Liver (tissue), 9 donors: ENCODE measurements around the gene IQSEC3. TPM values are rescaled to one million over a fixed set of nuclear protein-coding genes. Genes with fewer than 3 reads are reported as not detected.

Source experiments
- DNase-seq: peaks from one replicate; pipeline ENCODE4 v3.0.0-alpha.2; 2017; ENCODE audit warnings: low spot score
- H3K27ac ChIP-seq, 2 donors: one replicate each; pipeline ENCODE4 v1.7.0; 2013; ENCODE audit warnings: inconsistent platforms in 2 of 2, low read length in 2 of 2, control low read depth in 1 of 2, low read depth in 1 of 2, mild to moderate bottlenecking in 1 of 2
- H3K27me3 ChIP-seq, 4 donors: one replicate each; pipeline versions ENCODE4 v1.6.1 to v1.7.0; 2013; ENCODE audit warnings: low read length in 3 of 4, inconsistent platforms in 1 of 4, mild to moderate bottlenecking in 1 of 4, moderate library complexity in 1 of 4; ENCODE audit not compliant: control insufficient read depth in 4 of 4, insufficient read depth in 4 of 4
- H3K36me3 ChIP-seq, 4 donors: one replicate each; pipeline versions ENCODE4 v1.6.1 to v1.7.0; 2013; ENCODE audit warnings: low read length in 3 of 4, mild to moderate bottlenecking in 3 of 4, low read depth in 1 of 4, moderate library complexity in 1 of 4; ENCODE audit not compliant: control insufficient read depth in 4 of 4, insufficient read depth in 3 of 4
- H3K4me1 ChIP-seq, 4 donors: one replicate each; pipeline versions ENCODE4 v1.6.1 to v1.7.0; 2013; ENCODE audit warnings: low read length in 3 of 4, mild to moderate bottlenecking in 3 of 4, moderate library complexity in 1 of 4; ENCODE audit not compliant: control insufficient read depth in 4 of 4, insufficient read depth in 4 of 4
- H3K4me3 ChIP-seq, 3 donors: one replicate each; pipeline versions ENCODE4 v1.6.1 to v1.7.0; 2013; ENCODE audit warnings: low read length in 3 of 3, control low read depth in 1 of 3, low read depth in 1 of 3, mild to moderate bottlenecking in 1 of 3
- H3K9ac ChIP-seq, 2 donors: one replicate each; pipeline ENCODE4 v1.7.0; 2013; ENCODE audit warnings: low read length in 2 of 2, mild to moderate bottlenecking in 2 of 2, moderate library complexity in 2 of 2, control low read depth in 1 of 2, low read depth in 1 of 2
- H3K9me3 ChIP-seq, 4 donors: one replicate each; pipeline versions ENCODE4 v1.6.1 to v1.7.0; 2013; ENCODE audit warnings: low read length in 3 of 4; ENCODE audit not compliant: control insufficient read depth in 4 of 4
- ATF3 ChIP-seq: IDR thresholded peaks from 2 replicates; pipeline ENCODE4 v1.6.1; 2016; ENCODE audit warnings: antibody characterized with exemption
- EGR1 ChIP-seq, 2 donors: IDR thresholded peaks; 2 replicates each; pipeline ENCODE4 v1.6.1; 2016 to 2018; ENCODE audit warnings: antibody characterized with exemption in 2 of 2, low read depth in 2 of 2
- FOXA1 ChIP-seq: IDR thresholded peaks from 2 replicates; pipeline ENCODE4 v1.6.1; 2016; ENCODE audit warnings: antibody characterized with exemption
- FOXA2 ChIP-seq: IDR thresholded peaks from 2 replicates; pipeline ENCODE4 v1.6.1; 2016; ENCODE audit warnings: antibody characterized with exemption
- GABPA ChIP-seq, 2 donors: IDR thresholded peaks in 1 of 2; conservative IDR thresholded peaks in 1 of 2; 2 replicates each; pipeline ENCODE4 v1.6.1; 2016; ENCODE audit warnings: antibody characterized with exemption in 2 of 2, mild to moderate bottlenecking in 1 of 2, moderate library complexity in 1 of 2
- HNF4A ChIP-seq, 2 donors: conservative IDR thresholded peaks; 2 replicates each; pipeline ENCODE4 v1.6.1; 2016; ENCODE audit warnings: antibody characterized with exemption in 2 of 2, mild to moderate bottlenecking in 2 of 2
- RAD21 ChIP-seq, 2 donors: IDR thresholded peaks; 2 replicates each; pipeline ENCODE4 v1.6.1; 2016; ENCODE audit warnings: antibody characterized with exemption in 2 of 2, mild to moderate bottlenecking in 2 of 2
- REST ChIP-seq: IDR thresholded peaks from 2 replicates; pipeline ENCODE4 v1.6.1; 2016; ENCODE audit warnings: antibody characterized with exemption, mild to moderate bottlenecking
- RXRA ChIP-seq, 2 donors: IDR thresholded peaks; 2 replicates each; pipeline ENCODE4 v1.6.1; 2017 to 2018; ENCODE audit warnings: antibody characterized with exemption in 2 of 2, mild to moderate bottlenecking in 1 of 2
- SP1 ChIP-seq: IDR thresholded peaks from 2 replicates; pipeline ENCODE4 v1.6.1; 2018; ENCODE audit warnings: antibody characterized with exemption, mild to moderate bottlenecking
- TAF1 ChIP-seq: conservative IDR thresholded peaks from 2 replicates; pipeline ENCODE4 v1.6.1; 2016; ENCODE audit warnings: antibody characterized with exemption, mild to moderate bottlenecking
- YY1 ChIP-seq: IDR thresholded peaks from 2 replicates; pipeline ENCODE4 v1.6.1; 2016; ENCODE audit warnings: antibody characterized with exemption, mild to moderate bottlenecking
- ZBTB33 ChIP-seq: IDR thresholded peaks from 2 replicates; pipeline ENCODE4 v1.6.1; 2016; ENCODE audit warnings: antibody characterized with exemption
- WGBS: extraction: QIAGEN DNeasy Blood & Tissue Kit; methylation state at CpG from one replicate; pipeline ENCODE4 v1.1.7; 2013; 5-methylcytosine and 5-hydroxymethylcytosine counted together
- polyA plus RNA-seq, 2 donors: library from polyadenylated mRNA; stranded (reverse) in 1 of 2; unstranded in 1 of 2; fragments of 200-250 nt in 1 of 2; fragments of >200 nt in 1 of 2; fragmentation: Nextera tagmentation in 1 of 2; extraction: Ambion mirVana in 1 of 2; gene quantifications; one replicate each; pipeline versions ENCODE4 v1.2.1 to v1.2.3, GENCODE V29; 2013 to 2015
- total RNA-seq, 2 donors: library from RNA; depleted of rRNA; stranded (reverse); fragments of >200 nt; gene quantifications; one replicate each; pipeline ENCODE4 v1.2.3, GENCODE V29; 2014
- donor health status: healthy.
- donor health status: healthy.
- donor health status: healthy.
- donor health status: healthy.
- donor health status: healthy.

IQSEC3 gene
- total and polyA plus RNA-seq, 4 donors = under 0.01 to 0.79 (median 0.48) TPM

GRCh38 chr12:114626-115211, 48.2 kb downstream of the IQSEC3 start (continued):
- TF ChIP-seq TAF1 = no peak
- no peak for TF ChIP-seq YY1
- TF ChIP-seq RAD21 (IDR thresholded peaks at IDR 0.05) = no peak

- no peak for DNase-seq
- no peak for TF ChIP-seq RXRA (IDR thresholded peaks at IDR 0.05)
- TF ChIP-seq ATF3 = no peak
- TF ChIP-seq HNF4A (conservative IDR thresholded peaks at IDR 0.05) = no peak
- no peak for TF ChIP-seq GABPA (IDR thresholded peaks at IDR 0.05 in 1 of 2, conservative IDR thresholded peaks at IDR 0.05 in 1 of 2)
- no peak for TF ChIP-seq EGR1 (IDR thresholded peaks at IDR 0.05; ENCODE audit: low read depth in 2 of 2)
- WGBS = 76% methylated on average over 5 of the region's 5 CpGs
Observed at GRCh38 chr12:115518-115917, 49.0 kb downstream of the IQSEC3 start.

GRCh38 chr12:115960-116915, 49.7 kb downstream of the IQSEC3 start:
- no peak for DNase-seq
- no peak overlapping the region for H3K27ac ChIP-seq
- TF ChIP-seq GABPA (IDR thresholded peaks at IDR 0.05 in 1 of 2, conservative IDR thresholded peaks at IDR 0.05 in 1 of 2) (no peak), FOXA1 (no peak), TAF1 (no peak), REST (no peak), SP1 (no peak), FOXA2 (no peak), RAD21 (IDR thresholded peaks at IDR 0.05) (no peak), ATF3 (no peak), ZBTB33 (no peak), RXRA (IDR thresholded peaks at IDR 0.05) (no peak)

More at GRCh38 chr12:115518-115917, 49.0 kb downstream of the IQSEC3 start:
- no peak overlapping the region for H3K9ac ChIP-seq
- no peaks in the 10 kb centered on the region for H3K9me3 ChIP-seq
- H3K27ac ChIP-seq = no peak overlapping the region
- no peaks in the 10 kb centered on the region for H3K36me3 ChIP-seq
- H3K27me3 ChIP-seq = no peaks in the 10 kb centered on the region
- H3K4me1 ChIP-seq = peaks cover 0 to 9% (median 5%) of the 10 kb centered on the region in 4 donors
- H3K4me3 ChIP-seq = no peak overlapping the region

More at GRCh38 chr12:115960-116915, 49.7 kb downstream of the IQSEC3 start:
- Histone ChIP-seq H3K4me1 (peaks cover 0 to 7% (median 2%) of the 10 kb centered on the region in 4 donors), H3K9me3 (no peaks in the 10 kb centered on the region), H3K9ac (no peak overlapping the region), H3K36me3 (no peaks in the 10 kb centered on the region), H3K4me3 (no peak overlapping the region), H3K27me3 (no peaks in the 10 kb centered on the region)
- 79% methylated on average over 19 of the region's 19 CpGs for WGBS
